Measurements from ENCODE around the gene RAP2C.
A peak's percentile ranks its signal among the peaks of the same experiment; 100 is the strongest.

Gene RAP2C

DNA sequence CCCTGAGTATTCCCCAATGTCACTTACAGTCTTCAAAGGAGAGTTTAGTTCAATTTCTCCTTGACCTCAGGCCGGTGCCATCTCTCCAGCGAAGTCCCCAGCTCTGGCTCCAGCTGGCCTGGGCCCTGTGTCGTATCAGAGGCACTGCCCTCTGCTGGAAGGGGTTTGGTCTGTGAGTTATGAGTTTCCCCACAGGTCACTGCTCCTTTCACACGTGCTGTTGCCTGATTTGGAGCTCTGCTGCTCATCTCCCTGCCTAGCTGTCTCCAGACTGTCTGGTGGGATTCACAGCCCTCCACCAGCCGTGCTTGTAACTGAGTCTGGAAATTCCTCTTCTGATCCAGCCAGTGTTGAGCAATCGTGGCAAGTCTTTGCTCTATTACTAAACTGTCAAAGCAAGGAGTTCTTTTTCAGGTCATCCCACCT is at the start of gene RAP2C:
Gene RAP2C, minus strand, starts transcription at position 105 of the 426 bp plus-strand sequence. CDS start 2,179 bp downstream, outside the sequence.
- DNase-seq (ENCODE audit: low spot score) = peak; percentile 81

DNA sequence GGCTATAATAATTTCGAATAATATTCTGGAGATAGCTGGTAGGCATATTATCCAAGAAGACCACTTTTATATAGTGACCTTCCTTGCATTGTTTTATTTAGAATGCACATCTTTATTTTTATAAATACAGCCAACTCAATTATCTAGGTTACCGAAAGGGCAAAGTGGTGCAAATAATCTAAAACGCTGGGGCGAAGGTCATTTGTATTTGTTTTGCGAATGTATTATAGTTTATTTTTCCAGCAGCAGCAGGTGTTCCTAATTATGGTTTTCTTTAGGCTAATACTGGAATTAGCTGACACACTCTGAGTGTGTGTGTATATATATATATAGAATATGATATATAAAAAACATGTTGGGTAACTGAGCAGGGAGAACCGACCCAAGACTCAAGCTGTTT is 48.1 kb upstream of the RAP2C start:
- no peak for DNase-seq (ENCODE audit: low spot score)

DNA sequence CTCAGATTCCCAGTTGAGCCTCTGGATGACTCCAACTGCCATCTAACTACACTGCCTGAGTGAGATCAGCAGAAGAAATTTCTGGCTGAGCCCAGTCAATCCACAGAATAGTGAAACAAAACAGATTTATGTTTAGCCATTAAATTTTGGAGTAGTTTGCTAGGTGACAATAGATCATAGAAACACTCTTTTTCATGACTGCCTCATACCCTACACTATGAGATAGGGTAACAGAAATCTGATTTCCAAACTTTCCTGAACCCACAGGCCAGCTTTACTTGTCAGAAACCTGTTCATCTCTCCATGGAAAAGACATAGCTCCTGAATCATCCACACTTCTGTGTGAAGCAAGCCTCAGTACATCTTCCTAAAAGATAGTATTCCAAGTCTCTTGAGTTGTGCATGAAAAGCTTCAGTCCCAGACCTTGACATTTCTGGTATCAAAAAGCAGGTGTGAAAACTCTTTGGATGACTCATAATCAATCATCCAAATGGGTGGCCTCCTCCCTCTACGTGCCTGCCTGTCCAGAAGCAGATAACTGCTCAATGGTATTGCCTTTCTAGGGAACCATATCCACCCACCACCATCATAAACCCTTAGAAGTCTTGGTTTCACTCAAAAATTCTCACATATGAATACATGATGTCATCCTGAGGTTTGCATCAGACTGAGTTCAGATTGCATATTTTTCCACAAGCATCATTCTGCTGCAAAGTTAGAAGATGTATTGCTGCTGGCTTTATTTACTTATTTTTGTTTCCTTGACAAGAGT is 47.5 kb upstream of the RAP2C start:
- no peak for DNase-seq (ENCODE audit: low spot score)

DNA sequence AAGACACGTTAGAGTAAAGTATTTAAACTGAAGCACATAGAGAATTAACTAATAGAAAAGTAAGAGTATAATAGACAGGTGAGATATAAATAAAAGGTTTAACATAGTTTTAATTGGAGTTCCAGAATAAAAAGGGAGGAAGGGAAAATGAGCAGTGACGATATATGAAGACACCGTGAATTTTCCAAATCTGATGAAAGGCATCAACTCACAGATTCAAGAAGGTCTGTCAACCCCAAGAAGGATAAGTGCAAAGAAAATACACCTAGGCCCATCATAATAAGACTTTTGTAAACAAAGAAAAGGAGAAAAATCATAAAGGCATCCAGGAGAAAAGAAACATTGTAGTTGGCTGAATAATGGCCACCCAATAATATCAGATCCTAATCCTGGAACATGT is 43.9 kb upstream of the RAP2C start:
- no peak for DNase-seq (ENCODE audit: low spot score)

DNA sequence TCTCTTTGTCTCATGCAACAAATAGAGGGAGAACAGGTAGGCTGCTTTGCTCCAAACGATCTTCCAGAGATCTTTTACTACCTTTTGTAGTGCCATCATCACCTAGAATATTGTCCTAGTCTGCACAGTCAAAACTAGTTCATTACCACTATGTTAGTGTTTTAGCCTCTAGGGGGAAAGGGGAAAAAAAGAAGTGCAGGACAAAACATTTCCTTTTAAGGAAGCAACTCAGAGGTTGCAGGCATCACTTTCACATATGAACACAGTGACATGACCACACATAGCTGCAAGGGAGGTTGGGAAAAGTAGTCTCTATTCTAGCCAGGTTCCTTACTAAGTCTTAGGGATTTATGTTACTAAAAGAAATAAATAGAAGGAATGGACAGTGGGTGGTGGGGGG is 39.3 kb upstream of the RAP2C start:
- DNase-seq (ENCODE audit: low spot score) = no peak

DNA sequence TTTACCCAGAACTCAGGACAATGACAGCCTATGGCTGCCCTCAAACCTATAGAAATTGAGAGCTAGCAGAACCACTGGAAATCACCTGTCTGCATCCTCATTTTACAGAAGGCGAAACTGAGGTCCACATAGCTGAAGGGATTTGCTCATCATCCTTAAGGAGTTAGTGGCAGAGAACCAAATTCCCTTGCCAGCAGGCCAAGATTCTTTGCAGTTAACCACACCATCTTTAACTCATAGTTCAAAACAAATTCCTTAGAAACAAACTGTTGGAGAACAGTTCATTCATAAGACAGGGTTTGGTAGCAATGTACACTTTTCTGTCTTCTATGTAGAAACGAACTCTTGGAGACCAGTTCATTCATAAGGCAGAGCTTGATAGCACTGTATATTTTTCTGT is 37.9 kb upstream of the RAP2C start:
- no peak for DNase-seq (ENCODE audit: low spot score)

DNA sequence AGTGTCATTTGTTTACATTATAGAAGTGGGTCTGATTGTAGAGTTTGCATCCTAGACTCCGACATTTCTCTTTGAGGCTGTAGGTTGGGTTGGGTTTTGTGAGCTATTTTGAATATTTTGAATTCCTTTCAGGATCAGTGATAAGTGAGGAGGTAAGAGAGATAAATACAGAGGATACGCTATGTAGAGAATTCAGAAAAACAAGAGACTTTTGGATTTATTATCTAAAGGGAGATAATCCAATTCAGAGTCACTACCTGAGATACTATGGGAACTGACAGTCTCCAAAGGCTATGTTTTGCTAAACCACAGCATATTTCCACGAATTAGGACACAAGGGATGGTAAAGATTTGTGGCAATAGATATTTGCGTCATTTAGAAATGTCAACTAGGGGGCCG is 16.9 kb upstream of the RAP2C start:
- DNase-seq (ENCODE audit: low spot score) = no peak

DNA sequence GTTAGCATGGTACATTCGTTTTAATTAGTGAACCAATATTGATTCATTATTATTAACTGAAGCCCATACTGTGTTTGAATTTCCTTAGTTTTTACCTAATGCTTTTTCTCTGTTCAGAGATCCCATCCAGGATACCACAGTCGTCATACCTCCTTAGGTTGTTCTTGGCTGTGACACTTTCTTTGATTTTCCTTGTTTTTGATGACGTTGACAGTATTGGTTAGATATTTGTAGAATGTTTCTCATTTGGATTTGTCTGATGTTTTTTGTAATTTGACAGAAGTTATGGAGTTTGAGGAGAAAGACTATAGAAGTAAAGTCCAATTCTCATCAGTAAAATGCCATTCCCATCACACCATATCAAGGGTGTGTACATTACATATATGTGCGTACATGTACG is 16.2 kb upstream of the RAP2C start:
- no peak for DNase-seq (ENCODE audit: low spot score)

DNA sequence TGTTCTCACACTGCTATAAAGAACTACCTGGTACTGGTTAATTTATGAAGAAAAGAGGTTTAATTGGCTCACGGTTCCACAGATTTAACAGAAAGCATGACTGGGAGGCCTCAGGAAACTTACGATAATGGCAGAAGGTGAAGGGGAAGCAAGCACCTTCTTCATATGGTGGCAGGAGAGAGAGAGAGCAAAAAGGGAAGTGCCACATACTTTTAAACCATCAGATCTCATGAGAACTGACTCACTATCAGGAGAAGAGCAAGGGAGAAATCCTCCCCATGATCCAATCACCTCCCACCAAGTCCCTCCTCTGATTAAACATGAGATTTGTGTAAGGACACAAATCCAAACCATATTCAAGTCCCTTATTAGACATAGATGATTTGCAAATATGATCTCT is 12.3 kb upstream of the RAP2C start:
- DNase-seq (ENCODE audit: low spot score) = no peak

DNA sequence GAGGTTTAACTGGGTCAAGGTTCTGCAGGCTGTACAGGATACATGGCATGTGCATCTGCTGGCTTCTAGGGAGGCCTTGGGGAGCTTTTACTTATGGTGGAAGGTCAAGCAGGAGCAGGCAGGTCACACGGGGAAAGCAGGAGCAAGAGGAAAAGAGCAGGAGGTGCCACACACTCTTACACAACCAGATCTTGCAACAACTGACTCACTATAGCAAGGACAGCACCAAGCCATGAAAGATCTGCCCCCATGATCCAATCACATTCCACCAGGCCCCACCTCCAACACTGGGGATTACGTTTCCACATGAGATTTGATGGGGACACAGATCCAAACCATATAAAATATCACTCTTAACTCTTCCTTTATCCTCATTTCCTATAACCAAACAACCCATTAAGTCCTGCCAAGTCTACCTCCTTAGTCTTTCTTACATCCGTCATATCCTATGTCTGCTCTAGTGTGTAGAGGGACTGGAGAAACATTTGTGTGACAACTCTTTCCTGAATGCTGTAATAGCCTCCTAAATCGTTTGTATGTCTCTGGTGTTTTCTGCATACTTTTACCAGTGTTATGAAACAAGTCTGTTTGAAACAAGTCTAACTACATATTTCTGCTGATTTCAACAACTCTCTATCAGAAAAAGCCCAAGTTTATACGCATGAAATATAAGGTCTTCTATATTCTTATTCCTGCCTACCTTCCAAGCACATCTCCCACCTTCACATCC is 8.3 kb upstream of the RAP2C start:
- DNase-seq (ENCODE audit: low spot score) = no peak

DNA sequence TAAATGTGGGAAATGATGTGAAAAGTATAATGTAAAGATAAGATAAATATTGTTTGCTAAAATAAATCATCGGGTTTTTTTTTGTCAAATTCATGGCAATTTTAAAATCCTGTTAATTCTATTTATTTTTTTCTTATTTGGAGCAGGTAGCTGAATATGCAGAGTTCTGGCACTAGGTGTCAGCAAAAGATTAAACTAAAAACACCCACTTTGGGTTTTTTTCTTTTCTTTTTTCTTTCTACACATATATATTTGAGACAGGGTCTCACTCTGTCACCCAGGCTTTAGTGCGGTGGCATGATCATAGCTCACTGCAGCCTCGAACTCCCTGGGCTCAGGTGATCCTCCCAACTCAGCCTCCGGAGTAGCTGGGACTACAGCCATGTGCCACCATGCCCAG is 6.9 kb upstream of the RAP2C start:
- DNase-seq (ENCODE audit: low spot score) = peak; percentile 42

DNA sequence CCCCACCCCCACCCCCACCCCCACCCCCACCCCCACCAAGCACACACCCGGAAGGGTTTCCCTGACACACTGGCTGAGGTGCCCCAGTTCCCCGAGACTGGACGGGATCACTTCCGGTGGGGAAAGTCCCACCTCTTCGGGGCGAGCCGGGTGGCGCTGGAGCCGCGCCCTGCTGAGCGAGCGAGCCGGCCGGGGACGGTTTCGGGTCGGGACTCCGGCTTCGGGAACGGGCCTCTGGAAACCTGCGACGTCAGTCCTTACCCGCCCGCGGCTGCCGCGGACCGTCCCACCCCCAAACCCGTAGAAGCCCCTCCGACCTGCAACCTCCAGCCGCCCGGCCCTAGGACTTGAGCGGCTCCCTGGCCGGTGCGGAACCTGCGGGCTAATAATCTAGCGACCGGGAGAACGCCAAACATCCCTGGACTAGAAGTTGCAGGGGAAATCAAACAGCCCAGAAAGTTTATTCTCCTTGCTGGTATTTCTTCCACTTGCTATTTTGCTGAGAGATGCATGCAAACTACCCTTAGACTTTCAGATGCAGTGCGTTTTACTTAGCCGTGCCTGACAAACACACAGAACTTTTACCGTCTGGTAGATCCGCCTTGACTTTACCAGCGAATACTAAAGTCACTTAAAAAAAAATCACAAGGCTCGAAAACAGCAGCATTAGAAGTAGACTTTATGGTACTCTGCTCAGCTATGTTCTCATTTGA is 991 bp downstream of the RAP2C start:
- peak; percentile 84 for DNase-seq (ENCODE audit: low spot score)

DNA sequence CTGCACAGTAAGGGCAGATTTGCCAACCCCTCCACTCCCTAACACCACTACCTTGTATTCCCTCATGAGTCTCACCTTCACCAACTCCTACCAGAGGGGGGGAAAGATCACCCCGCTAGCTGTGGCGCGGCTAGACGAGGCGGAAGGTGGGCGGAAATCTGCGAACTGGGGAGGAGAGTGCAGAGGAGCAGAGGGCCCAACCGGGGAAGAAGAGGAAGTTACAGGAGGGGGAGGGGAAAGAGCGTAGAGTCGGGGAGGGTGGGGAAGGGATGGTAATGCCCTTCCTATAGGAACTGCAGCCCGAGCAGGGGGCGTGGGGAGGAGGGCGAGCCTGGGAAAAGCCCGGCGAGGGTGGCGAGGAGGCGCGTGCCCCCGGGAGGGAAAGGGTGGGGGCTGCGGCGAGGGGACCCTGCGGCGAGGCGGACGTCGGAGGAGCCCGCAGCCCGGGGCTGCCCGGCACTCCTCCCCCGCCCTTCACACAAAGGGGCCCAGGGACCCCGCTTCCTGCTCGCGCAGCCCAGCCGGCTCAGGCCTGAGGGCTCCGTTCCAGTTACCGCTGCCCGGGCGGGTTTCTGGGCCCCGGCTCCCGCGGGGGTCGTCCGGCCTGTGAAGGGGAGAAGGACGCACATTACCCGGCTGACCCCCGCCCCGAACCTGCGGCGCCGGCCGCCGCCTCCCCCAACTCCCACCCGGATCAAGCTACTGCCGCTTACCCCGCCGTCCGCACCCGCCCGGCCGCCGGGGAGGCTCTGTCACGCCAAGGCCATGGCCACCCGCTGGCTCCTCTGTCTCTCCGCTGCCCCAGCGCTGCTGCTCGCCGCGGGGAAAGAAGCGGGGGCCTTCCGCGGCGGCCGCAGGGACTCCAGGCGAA is 1.8 kb downstream of the RAP2C start:
- peak; percentile 81 for DNase-seq (ENCODE audit: low spot score)

DNA sequence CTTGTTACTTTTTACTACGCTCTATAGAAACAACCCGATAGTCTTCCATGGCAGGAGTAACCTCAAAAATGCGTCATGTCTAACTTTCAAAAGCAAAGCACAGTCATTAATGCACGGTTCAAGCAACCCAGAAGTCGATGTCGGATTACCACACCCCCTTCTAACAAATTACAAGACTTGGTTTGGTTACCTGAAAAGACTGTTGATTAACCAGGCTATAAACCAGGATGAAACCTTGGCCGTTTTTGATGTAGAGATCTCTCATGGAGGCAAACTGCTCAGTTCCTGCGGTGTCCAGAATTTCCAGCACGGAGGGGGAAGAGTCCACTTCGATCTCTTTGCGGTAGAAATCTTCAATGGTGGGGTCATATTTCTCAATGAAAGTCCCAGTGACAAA is 2.4 kb downstream of the RAP2C start:
- DNase-seq (ENCODE audit: low spot score) = peak; percentile 68

DNA sequence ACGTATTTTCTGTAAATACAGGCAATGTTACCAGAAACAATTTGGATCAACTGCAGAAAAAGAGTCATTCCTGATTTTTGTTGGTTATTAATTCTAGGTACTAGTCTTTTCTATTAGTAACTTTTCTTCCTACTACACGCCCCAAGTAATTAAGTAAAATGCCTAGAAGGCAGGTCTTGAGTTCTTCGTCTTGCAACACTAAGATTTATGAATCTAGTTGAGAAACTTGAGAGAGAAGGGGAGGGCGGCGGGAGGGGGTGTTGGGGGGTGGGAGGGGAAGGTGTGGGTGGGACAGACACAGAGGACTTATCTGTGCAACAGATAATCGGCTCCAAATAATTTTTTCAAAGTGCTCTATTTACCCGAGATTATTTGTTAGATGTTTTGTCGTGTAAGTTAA is 3.0 kb downstream of the RAP2C start:
- peak; percentile 16 for DNase-seq (ENCODE audit: low spot score)

DNA sequence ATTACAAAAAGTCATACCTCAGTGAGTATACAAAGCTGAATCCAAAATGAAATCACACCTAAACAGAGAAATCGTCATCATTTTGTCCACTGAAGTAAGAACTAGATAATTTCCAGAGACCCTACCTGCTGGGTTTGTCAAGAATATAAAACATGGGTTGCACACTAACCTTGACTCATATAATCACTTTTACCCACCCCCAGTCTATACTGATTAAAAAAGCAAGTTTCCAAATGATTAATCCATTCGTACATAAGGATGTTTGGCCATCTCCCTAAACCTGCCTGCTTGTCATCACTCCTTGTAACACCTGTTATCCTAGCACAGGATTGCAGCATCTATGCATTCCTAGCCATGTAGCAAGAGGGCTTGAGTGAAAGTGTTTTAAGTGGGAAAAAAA is 4.7 kb downstream of the RAP2C start:
- no peak for DNase-seq (ENCODE audit: low spot score)

DNA sequence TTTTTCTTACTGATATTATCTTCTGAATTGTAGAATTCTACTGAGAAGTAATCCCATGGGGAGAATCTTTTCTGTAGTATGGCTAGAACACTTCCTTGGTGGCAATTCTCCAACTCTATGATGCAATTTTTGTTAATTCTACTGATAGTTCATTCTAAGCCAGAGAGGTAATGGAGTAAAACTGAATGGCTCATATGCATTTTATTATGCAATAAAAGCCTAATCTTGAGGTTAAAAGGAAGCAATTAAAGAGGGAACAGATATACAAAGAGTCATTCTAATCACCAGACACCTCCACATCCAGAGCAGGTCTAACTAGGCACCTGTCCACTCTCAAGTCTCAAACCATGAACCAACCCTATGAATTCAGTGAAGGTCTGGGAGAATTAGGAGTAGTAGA is 9.7 kb downstream of the RAP2C start:
- no peak for DNase-seq (ENCODE audit: low spot score)

DNA sequence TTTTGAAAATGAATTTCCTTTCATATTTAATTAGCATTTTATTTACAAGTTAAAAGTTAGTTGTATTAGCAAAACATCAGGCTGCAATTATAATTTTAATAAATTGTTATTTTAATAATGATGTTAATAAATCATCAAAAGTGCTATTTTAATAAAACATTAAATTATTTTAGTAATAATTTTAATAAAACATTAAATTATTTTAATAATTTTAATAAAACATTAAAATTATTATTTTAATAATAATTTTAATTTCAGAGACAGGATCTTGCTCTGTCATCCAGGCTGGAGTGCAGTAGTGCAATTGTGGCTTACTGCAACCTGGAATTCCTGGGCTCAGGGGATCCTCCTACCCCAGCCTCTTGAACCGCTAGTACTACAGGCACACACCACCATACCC is 10.8 kb downstream of the RAP2C start:
- no peak for DNase-seq (ENCODE audit: low spot score)

DNA sequence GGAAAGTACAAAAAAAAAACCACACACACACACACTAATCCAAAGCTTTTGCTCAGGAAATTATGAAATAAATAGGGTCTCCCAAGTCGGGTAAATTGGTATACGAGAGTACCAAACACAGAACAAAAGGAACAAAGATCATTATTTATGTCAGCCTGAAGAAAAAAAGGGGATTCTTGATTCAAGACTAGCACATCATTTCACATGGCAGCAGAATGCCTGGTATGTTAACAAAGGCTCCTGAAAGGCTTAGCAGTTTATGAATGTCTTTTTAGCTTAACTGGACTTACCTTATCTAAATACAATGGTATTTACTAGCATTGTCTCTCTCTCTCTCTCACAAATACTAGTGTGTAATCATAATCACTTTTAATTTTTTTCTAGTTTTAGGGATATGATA is 11.3 kb downstream of the RAP2C start:
- no peak for DNase-seq (ENCODE audit: low spot score)

DNA sequence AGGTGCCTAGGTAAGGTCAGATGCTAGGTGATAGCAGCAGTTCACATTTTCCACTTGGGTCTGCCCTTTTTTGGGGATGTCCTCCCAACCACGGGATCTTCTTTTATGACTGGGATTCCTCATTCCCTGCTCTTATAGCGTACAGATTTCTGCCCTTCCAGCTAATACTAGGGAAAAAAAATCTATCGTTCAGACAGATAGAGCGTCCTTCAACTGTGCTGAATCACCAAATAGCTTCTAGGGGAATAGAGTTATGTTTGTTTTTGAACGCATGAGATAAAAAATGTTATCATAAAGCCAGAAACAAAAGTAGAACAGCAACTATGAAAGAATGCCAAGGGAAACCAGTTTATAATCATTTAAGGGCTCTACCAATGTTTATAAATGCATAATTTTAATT is 13.0 kb downstream of the RAP2C start:
- DNase-seq (ENCODE audit: low spot score) = no peak

DNA sequence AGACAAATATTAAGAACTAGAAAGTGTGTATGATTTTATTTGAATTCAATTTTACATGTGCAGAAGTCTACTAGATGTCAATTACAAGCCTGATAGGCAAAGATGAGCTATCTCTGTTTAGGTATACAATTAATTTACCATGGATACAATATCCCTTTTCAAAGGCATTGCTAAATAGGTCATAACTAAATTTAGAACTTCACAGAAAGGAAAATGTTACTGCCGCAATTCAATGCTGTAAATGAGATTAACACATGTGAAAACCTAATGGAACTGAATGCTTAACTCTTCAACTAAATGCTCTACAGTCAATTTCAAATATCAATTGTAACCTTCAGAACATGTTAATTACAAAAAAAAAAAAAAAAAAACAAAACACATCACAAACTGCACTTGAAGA is 14.6 kb downstream of the RAP2C start:
- no peak for DNase-seq (ENCODE audit: low spot score)

DNA sequence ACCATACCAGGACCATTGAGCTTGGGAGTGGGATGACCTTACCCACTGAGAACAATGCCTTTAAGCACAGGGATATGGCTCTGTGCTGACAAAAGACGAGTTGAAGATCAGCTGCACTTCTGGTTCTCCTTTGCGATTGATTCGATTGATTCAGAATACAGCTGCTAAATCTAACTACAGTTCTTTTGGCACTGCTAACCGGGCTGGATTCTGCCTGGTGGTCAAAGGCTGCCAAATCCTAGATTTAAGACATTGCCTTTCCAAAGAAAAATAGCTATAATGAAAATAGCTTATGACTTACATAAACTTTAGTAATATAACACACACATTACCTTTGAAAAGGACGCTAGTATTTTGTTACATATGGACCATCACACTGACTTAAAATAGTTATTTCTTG is 18.3 kb downstream of the RAP2C start:
- DNase-seq (ENCODE audit: low spot score) = no peak
